Gastroesophageal sphincter (tissue), 4 donors: Measurements from ENCODE around the gene ANKRD65. TPM values are rescaled to one million over a fixed set of nuclear protein-coding genes. Genes with fewer than 3 reads are reported as not detected.

Experiments
- ATAC-seq: fragments of 150-250 bp; one replicate; pipeline ENCODE4 v1.9.1; 2016; ENCODE audit warnings: mild to moderate bottlenecking, moderate library complexity
- H3K27ac ChIP-seq, 4 donors: fragments of 200-600 bp; sonication (generic) in 3 of 4; 1 replicate in 3 of 4; 2 replicates in 1 of 4; pipeline ENCODE4 v1.5.1; 2016 to 2019
- H3K27me3 ChIP-seq: fragments of 200-600 bp; sonication (generic); one replicate; pipeline ENCODE4 v1.5.1; 2019
- H3K36me3 ChIP-seq, 2 donors: fragments of 200-600 bp; sonication (generic); one replicate each; pipeline ENCODE4 v1.5.1; 2019; ENCODE audit warnings: control low read depth in 1 of 2
- H3K4me1 ChIP-seq, 3 donors: fragments of 200-600 bp; sonication (generic); 1 replicate in 2 of 3; 2 replicates in 1 of 3; pipeline ENCODE4 v1.5.1; 2016 to 2019; ENCODE audit warnings: control low read depth in 2 of 3
- H3K4me3 ChIP-seq, 2 donors: fragments of 200-600 bp; sonication (generic); one replicate each; pipeline ENCODE4 v1.5.1; 2019; ENCODE audit warnings: mild to moderate bottlenecking in 1 of 2, moderate library complexity in 1 of 2
- H3K9me3 ChIP-seq, 3 donors: fragments of 200-600 bp; sonication (generic); one replicate each; pipeline ENCODE4 v1.5.1; 2017 to 2019; ENCODE audit warnings: control low read depth in 2 of 3
- EP300 ChIP-seq: sonication (generic); formaldehyde crosslinking; IDR thresholded peaks from one replicate; pipeline ENCODE4 v1.6.1; 2017; ENCODE audit warnings: antibody characterized with exemption, mild to moderate bottlenecking
- POLR2A ChIP-seq, 2 donors: fragments of 450-650 bp; IDR thresholded peaks; one replicate each; pipeline ENCODE4 v1.6.1; 2017; ENCODE audit warnings: antibody characterized with exemption in 2 of 2, mild to moderate bottlenecking in 2 of 2, moderate library complexity in 1 of 2
- POLR2AphosphoS5 ChIP-seq: sonication (generic); formaldehyde crosslinking; IDR thresholded peaks from one replicate; pipeline ENCODE4 v1.6.1; 2017; ENCODE audit warnings: antibody characterized with exemption
- WGBS, 2 donors: methylation state at CpG; one replicate each; pipeline ENCODE4 v1.1.5; 2018; ENCODE audit warnings: low coverage in 1 of 2; 5-methylcytosine and 5-hydroxymethylcytosine counted together
- total RNA-seq, 4 donors: library from RNA; depleted of rRNA; stranded (reverse); fragments of >200 nt; gene quantifications; one replicate each; pipeline ENCODE4 v1.1.0, GENCODE V29; 2016
- TF ChIP-seq, protein P1 (sequence below), 4 experiments: fragments of 200-600 bp in 2 of 4; fragments of 450-650 bp in 2 of 4; sonication (generic) in 1 of 4; IDR thresholded peaks; one replicate each; pipeline ENCODE4 v1.5.1; 2017 to 2019; ENCODE audit warnings: antibody characterized with exemption in 4 of 4, mild to moderate bottlenecking in 2 of 4, moderate library complexity in 2 of 4

The ANKRD65 gene
- total RNA-seq, 4 donors from 2014 or later = 8.7 to 16.9 (median 10.3) TPM

DNA sequence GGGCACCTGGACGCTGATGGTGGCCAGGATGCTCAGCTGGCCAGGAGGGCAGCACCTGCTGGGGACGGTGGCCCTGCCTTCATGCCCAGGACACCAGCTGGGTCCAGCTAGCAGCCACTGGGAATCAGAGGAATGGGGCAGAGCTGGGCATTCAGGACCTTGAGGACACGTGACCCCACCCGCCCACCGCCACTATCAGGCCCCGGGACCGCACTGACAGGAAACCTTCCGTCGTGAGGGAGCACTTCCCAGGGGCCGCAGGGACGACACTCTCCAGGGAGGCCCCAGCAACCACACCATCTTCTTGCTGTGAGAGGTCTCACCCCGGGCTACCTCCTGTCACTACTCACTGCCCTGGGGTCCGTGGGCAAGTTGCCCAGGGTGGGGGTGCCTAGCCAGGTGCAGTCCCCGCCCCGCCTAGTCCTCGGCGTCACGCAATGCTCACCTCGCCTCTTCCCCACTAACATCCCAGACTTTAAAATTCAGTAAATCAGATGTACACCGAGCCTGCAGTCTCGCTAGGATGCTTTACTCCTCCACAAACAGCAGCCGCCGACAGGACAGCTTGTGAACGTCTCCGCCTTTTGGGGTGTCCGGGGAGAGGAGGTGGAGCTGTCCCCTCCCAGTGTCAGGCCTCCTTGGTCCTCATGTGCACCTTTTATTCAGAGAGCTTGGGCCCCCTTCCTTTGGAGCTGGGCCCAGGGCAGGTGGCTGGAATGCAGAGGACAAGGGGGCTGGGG, 19.4 kb upstream of the ANKRD65 start:
- Histone ChIP-seq H3K36me3 (peaks cover 0 to 19% of the 10 kb centered on the region in 2 donors), H3K4me3 (no peak overlapping the region), H3K4me1 (peaks cover 0 to 67% (median 34%) of the 10 kb centered on the region in 3 donors), H3K27me3 (no peaks in the 10 kb centered on the region), H3K27ac (peak overlapping the region in 3 of 4 donors; percentile 46 to 69 (median 64)), H3K9me3 (no peaks in the 10 kb centered on the region)
- peak; percentile 3 for ATAC-seq
- WGBS, 2 donors = 38% methylated on average over 8 of the region's 26 CpGs; no CpG with 5 or more reads in 1 of the 2 donors
- no peak for TF ChIP-seq POLR2AphosphoS5
- TF ChIP-seq POLR2A (IDR thresholded peaks at IDR 0.05) = no peak
- no peak for TF ChIP-seq EP300
- TF ChIP-seq, protein P1, sequence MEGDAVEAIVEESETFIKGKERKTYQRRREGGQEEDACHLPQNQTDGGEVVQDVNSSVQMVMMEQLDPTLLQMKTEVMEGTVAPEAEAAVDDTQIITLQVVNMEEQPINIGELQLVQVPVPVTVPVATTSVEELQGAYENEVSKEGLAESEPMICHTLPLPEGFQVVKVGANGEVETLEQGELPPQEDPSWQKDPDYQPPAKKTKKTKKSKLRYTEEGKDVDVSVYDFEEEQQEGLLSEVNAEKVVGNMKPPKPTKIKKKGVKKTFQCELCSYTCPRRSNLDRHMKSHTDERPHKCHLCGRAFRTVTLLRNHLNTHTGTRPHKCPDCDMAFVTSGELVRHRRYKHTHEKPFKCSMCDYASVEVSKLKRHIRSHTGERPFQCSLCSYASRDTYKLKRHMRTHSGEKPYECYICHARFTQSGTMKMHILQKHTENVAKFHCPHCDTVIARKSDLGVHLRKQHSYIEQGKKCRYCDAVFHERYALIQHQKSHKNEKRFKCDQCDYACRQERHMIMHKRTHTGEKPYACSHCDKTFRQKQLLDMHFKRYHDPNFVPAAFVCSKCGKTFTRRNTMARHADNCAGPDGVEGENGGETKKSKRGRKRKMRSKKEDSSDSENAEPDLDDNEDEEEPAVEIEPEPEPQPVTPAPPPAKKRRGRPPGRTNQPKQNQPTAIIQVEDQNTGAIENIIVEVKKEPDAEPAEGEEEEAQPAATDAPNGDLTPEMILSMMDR (IDR thresholded peaks at IDR 0.05) = no peak

GRCh38 chr1:1439546-1440261, 18.6 kb upstream of the ANKRD65 start:
- peaks cover 0 to 75% (median 39%) of the 10 kb centered on the region in 3 donors for H3K4me1 ChIP-seq
- H3K9me3 ChIP-seq = no peaks in the 10 kb centered on the region
- ATAC-seq = no peak
- no peaks in the 10 kb centered on the region for H3K27me3 ChIP-seq
- WGBS, 2 donors = no CpG with 5 or more reads among the region's 82 CpGs
- no peak for TF ChIP-seq POLR2A (IDR thresholded peaks at IDR 0.05)
- TF ChIP-seq, protein P1 (IDR thresholded peaks at IDR 0.05) = no peak
- TF ChIP-seq POLR2AphosphoS5 = no peak
- no peak for TF ChIP-seq EP300
- H3K36me3 ChIP-seq = peaks cover 0 to 19% of the 10 kb centered on the region in 2 donors
- H3K27ac ChIP-seq = peak overlapping the region in 3 of 4 donors; percentile 46 to 69 (median 64)
- H3K4me3 ChIP-seq = no peak overlapping the region

GRCh38 chr1:1438531-1439381, 17.7 kb upstream of the ANKRD65 start:
- WGBS, 2 donors = 84 to 100% methylated on average over 3 to 5 of the region's 45 CpGs
- peaks cover 0 to 19% of the 10 kb centered on the region in 2 donors for H3K36me3 ChIP-seq
- no peaks in the 10 kb centered on the region for H3K27me3 ChIP-seq
- H3K4me1 ChIP-seq = peaks cover 0 to 84% (median 49%) of the 10 kb centered on the region in 3 donors
- H3K27ac ChIP-seq = peak overlapping the region in 2 of 4 donors; percentile 94 to 97
- TF ChIP-seq POLR2A (IDR thresholded peaks at IDR 0.05) (no peak), POLR2AphosphoS5 (no peak), EP300 (no peak)
- TF ChIP-seq, protein P1 (IDR thresholded peaks at IDR 0.05) = no peak
- H3K4me3 ChIP-seq = no peak overlapping the region
- H3K9me3 ChIP-seq = no peaks in the 10 kb centered on the region
- ATAC-seq = no peak

- WGBS, 2 donors = 60 to 71% methylated on average over 1 of the region's 11 CpGs
- no peaks in the 10 kb centered on the region for H3K9me3 ChIP-seq
- peaks cover 0 to 92% (median 57%) of the 10 kb centered on the region in 3 donors for H3K4me1 ChIP-seq
- peak overlapping the region in 2 of 4 donors; percentile 94 to 97 for H3K27ac ChIP-seq
- H3K36me3 ChIP-seq = peaks cover 0 to 19% of the 10 kb centered on the region in 2 donors
- no peak for ATAC-seq
- H3K27me3 ChIP-seq = no peaks in the 10 kb centered on the region
- TF ChIP-seq POLR2AphosphoS5 = no peak
- TF ChIP-seq, protein P1 (IDR thresholded peaks at IDR 0.05) = no peak
- H3K4me3 ChIP-seq = peak overlapping the region in 1 of 2 donors; percentile 71
Measured at GRCh38 chr1:1437904-1438376, 16.9 kb upstream of the ANKRD65 start.
